Endothelial cell (in vitro differentiated cells): ENCODE measurements around the gene GMCL1. TPM values are rescaled to one million over a fixed set of nuclear protein-coding genes. Genes with fewer than 3 reads are reported as not detected.
A peak's percentile ranks its signal among the peaks of the same experiment; 100 is the strongest.
"Not testable (repeated sequence)": the region's sequence is repeated elsewhere in the genome, so short reads cannot be mapped to it uniquely, and the experiment has no call there.

Experiments used
- DNase-seq: peaks from one replicate; pipeline ENCODE4 v3.0.0; 2021; ENCODE audit warnings: low spot score
- H3K27ac Mint-ChIP-seq: one replicate; pipeline ENCODE4 v1.8.0; 2021; ENCODE audit warnings: mixed read lengths, inconsistent platforms; ENCODE audit not compliant: unreplicated experiment
- H3K27me3 Mint-ChIP-seq: one replicate; pipeline ENCODE4 v1.8.0; 2021; ENCODE audit warnings: mild to moderate bottlenecking, moderate library complexity, mixed read lengths, inconsistent platforms; ENCODE audit not compliant: unreplicated experiment
- H3K36me3 Mint-ChIP-seq: one replicate; pipeline ENCODE4 v1.8.0; 2021; ENCODE audit warnings: mild to moderate bottlenecking, low read depth, mixed read lengths, inconsistent platforms; ENCODE audit not compliant: unreplicated experiment
- H3K4me1 Mint-ChIP-seq: one replicate; pipeline ENCODE4 v1.8.0; 2021; ENCODE audit warnings: mild to moderate bottlenecking, mixed read lengths, inconsistent platforms; ENCODE audit not compliant: unreplicated experiment
- H3K4me3 Mint-ChIP-seq: one replicate; pipeline ENCODE4 v1.8.0; 2021; ENCODE audit warnings: mild to moderate bottlenecking, mixed read lengths, inconsistent platforms; ENCODE audit not compliant: unreplicated experiment
- H3K9me3 Mint-ChIP-seq: one replicate; pipeline ENCODE4 v1.8.0; 2021; ENCODE audit warnings: mixed read lengths, inconsistent platforms; ENCODE audit not compliant: unreplicated experiment
- total RNA-seq: library from RNA; stranded (reverse); fragmentation: NEBNext Ultra II Directional; extraction: Animal tissue kit (Norgen Biotek cat#: 25700); gene quantifications from one replicate; pipeline ENCODE4 v1.2.1, GENCODE V29; 2021; ENCODE audit not compliant: unreplicated experiment
- TF ChIP-seq, protein P1 (sequence below): fragments of 200-600 bp; sonication (generic); IDR thresholded peaks from one replicate; pipeline ENCODE4 v1.5.0; 2021; ENCODE audit warnings: antibody characterized with exemption; ENCODE audit not compliant: unreplicated experiment

The GMCL1 gene
- total RNA-seq, 1 donor from 2014 or later, result 8.6 TPM

GRCh38 chr2:69828938-69829255 is 563 bp upstream of the GMCL1 start:
- Mint-ChIP-seq H3K9me3 (no peaks in the 10 kb centered on the region), H3K27ac (peak overlapping the region; percentile 89), H3K4me1 (peaks cover 10% of the 10 kb centered on the region), H3K27me3 (peaks cover 3% of the 10 kb centered on the region), H3K36me3 (peaks cover 3% of the 10 kb centered on the region), H3K4me3 (peak overlapping the region; percentile 91)
- TF ChIP-seq, protein P1, sequence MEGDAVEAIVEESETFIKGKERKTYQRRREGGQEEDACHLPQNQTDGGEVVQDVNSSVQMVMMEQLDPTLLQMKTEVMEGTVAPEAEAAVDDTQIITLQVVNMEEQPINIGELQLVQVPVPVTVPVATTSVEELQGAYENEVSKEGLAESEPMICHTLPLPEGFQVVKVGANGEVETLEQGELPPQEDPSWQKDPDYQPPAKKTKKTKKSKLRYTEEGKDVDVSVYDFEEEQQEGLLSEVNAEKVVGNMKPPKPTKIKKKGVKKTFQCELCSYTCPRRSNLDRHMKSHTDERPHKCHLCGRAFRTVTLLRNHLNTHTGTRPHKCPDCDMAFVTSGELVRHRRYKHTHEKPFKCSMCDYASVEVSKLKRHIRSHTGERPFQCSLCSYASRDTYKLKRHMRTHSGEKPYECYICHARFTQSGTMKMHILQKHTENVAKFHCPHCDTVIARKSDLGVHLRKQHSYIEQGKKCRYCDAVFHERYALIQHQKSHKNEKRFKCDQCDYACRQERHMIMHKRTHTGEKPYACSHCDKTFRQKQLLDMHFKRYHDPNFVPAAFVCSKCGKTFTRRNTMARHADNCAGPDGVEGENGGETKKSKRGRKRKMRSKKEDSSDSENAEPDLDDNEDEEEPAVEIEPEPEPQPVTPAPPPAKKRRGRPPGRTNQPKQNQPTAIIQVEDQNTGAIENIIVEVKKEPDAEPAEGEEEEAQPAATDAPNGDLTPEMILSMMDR, result no peak
- DNase-seq, result no peak

GRCh38 chr2:69830045-69830905 is 815 bp downstream of the GMCL1 start:
- Mint-ChIP-seq H3K4me1 (peaks cover 10% of the 10 kb centered on the region), H3K9me3 (no peaks in the 10 kb centered on the region), H3K27ac (peak overlapping the region; percentile 40), H3K36me3 (peaks cover 3% of the 10 kb centered on the region), H3K27me3 (peaks cover 4% of the 10 kb centered on the region), H3K4me3 (peak overlapping the region; percentile 95)
- TF ChIP-seq, protein P1, result no peak
- peak; percentile 35 for DNase-seq

DNA sequence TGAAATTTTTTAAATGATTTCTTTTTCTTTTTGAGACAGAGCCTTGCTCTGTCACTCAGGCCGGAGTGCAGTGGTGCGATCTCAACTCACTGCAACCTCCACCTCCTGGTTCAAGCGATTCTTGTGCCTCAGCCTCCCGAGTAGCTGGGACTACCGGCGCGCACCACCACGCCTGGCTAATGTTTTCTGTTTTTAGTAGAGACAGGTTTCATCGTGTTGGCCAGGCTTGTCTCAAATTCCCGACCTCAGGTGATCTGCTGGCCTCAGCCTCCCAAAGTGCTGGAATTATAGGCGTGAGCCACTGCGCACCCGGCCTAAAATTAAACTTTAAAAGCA is 1.4 kb downstream of the GMCL1 start:
- not testable (repeated sequence) for H3K36me3 Mint-ChIP-seq, H3K27ac Mint-ChIP-seq, H3K9me3 Mint-ChIP-seq, H3K27me3 Mint-ChIP-seq, DNase-seq
- H3K4me1 Mint-ChIP-seq, result peaks cover 10% of the 10 kb centered on the region
- peak overlapping the region; percentile 95 for H3K4me3 Mint-ChIP-seq

DNA sequence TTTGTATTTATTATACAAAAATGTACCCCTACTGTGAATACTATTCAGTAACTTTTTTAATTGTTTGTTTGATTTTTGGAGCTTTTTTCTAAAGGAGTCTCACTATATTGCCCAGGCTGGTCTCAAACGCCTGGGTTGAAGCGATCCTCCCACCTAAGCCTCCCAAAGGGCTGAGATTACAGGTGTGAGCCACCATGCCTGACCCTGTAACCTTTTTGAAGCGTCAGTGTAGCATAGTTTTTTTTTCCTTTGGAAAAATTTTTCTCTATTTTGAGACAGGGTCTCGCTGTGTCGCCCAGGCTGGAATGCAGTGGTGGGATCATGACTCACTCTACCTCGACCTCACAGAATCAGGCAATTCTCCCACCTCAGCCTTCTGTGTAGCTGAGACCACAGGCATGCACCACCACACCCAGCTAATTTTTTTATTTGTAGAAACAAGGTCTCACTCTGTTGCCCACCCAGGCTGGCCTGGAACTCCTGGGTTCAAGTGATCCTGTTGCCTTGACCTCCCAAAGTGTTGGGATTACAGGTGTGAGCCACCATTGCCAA is 2.0 kb downstream of the GMCL1 start:
- H3K9me3 Mint-ChIP-seq, result no peaks in the 10 kb centered on the region
- no peak overlapping the region for H3K27ac Mint-ChIP-seq
- no peak overlapping the region for H3K4me3 Mint-ChIP-seq
- peaks cover 4% of the 10 kb centered on the region for H3K27me3 Mint-ChIP-seq
- TF ChIP-seq, protein P1, result no peak
- DNase-seq, result no peak
- H3K4me1 Mint-ChIP-seq, result peaks cover 14% of the 10 kb centered on the region
- peaks cover 3% of the 10 kb centered on the region for H3K36me3 Mint-ChIP-seq

DNA sequence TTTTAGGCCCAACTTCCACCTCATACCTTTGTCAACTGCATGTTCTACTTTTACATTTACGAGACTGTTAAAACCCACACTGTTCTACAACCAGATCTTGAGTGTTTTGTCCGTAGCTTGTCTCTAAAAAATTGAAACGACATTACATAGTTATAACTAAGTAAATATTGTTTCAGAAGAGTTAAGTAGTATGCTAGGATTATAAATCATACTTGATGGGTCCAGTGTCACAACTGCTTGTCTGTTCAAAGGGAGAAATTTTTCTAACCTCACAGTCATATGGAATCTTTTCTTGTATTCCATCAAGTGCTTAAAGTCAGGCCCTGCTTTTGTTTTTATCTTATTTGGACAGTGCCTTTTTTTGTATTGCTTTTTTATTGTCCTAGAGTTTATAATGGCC is 4.3 kb downstream of the GMCL1 start:
- peaks cover 1% of the 10 kb centered on the region for H3K27me3 Mint-ChIP-seq
- H3K4me3 Mint-ChIP-seq, result no peak overlapping the region
- no peaks in the 10 kb centered on the region for H3K9me3 Mint-ChIP-seq
- peaks cover 3% of the 10 kb centered on the region for H3K36me3 Mint-ChIP-seq
- TF ChIP-seq, protein P1, result no peak
- no peak for DNase-seq
- H3K4me1 Mint-ChIP-seq, result peaks cover 12% of the 10 kb centered on the region
- no peak overlapping the region for H3K27ac Mint-ChIP-seq
